Loucy (cell line): ENCODE data around the gene LNPEP.

Experiments used
- EZH2phosphoT487 ChIP-seq: fragments of 200-600 bp; IDR thresholded peaks from 2 replicates; pipeline ENCODE4 v1.6.1; 2018; ENCODE audit warnings: antibody characterized with exemption, mild to moderate bottlenecking, moderate library complexity, borderline replicate concordance
- TF ChIP-seq, protein P1 (sequence below): fragments of 200-600 bp; sonication (generic); conservative IDR thresholded peaks from 2 replicates; pipeline ENCODE4 v1.5.1; 2014; ENCODE audit warnings: mild to moderate bottlenecking, antibody characterized with exemption, low read length

- TF ChIP-seq, protein P1, sequence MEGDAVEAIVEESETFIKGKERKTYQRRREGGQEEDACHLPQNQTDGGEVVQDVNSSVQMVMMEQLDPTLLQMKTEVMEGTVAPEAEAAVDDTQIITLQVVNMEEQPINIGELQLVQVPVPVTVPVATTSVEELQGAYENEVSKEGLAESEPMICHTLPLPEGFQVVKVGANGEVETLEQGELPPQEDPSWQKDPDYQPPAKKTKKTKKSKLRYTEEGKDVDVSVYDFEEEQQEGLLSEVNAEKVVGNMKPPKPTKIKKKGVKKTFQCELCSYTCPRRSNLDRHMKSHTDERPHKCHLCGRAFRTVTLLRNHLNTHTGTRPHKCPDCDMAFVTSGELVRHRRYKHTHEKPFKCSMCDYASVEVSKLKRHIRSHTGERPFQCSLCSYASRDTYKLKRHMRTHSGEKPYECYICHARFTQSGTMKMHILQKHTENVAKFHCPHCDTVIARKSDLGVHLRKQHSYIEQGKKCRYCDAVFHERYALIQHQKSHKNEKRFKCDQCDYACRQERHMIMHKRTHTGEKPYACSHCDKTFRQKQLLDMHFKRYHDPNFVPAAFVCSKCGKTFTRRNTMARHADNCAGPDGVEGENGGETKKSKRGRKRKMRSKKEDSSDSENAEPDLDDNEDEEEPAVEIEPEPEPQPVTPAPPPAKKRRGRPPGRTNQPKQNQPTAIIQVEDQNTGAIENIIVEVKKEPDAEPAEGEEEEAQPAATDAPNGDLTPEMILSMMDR, result no peak
- no peak for TF ChIP-seq EZH2phosphoT487
Observed at GRCh38 chr5:97021416-97021815, 85.5 kb downstream of the LNPEP start.
